Measurements from ENCODE around the gene GPR35. TPM values are rescaled to one million over a fixed set of nuclear protein-coding genes. Genes with fewer than 3 reads are reported as not detected.

GPR35 gene
- total RNA-seq, 4 donors from 2014 or later: 91.1 to 244 (median 136) TPM

DNA sequence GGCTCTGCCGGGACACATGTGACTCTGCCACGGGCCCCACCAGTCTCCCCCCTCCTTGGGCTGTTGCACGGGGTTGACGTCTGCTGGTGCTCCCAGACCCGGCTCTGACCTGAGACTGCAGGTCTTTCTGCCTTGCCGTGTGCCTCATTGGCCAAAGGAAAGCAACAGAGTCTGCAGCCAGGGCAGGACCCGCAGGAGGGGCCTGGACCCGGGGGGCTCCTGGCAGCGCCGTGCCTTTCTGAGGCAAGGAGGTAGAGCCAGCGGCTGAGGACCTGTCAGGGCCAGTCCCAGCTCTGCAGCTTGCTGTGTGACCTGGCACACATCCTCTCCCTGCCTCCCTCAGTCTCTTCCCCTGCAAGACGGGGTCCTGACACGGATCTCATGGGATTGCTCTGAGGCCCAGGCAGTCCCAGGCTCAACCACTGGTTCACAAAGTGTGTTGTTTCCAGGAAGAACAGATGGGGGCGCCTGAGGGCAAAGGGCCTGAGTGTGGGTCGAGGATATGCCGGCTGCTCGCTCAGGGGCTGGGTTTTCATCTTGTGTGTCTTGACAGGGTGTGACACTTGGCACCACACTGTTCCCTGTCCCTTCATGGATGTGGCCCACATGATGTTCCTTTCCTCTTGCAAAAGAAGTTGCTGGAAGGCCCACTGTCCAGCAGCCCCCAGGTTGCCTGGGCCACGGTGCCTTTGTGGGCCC, 29.8 kb upstream of the GPR35 start:
- 69% methylated on average over 18 of the region's 18 CpGs; no CpG with 5 or more reads in 1 of the 2 donors for WGBS, 2 donors (ENCODE audit: low coverage in 1 of 2)
- intact Hi-C loops (cut with DNase I; ENCODE audit: low total_unique reads) (no loop called here), in situ Hi-C loops (cut with MboI; ENCODE audit: low pct_ligation_motif_present in 1 of 4, low pct_unique_long_range_greater_than_20kb in 1 of 4, low sequenced_read_pairs in 3 of 4) (no loop called here)
- H3K27ac ChIP-seq: no peak overlapping the region
- TF ChIP-seq, protein P1, sequence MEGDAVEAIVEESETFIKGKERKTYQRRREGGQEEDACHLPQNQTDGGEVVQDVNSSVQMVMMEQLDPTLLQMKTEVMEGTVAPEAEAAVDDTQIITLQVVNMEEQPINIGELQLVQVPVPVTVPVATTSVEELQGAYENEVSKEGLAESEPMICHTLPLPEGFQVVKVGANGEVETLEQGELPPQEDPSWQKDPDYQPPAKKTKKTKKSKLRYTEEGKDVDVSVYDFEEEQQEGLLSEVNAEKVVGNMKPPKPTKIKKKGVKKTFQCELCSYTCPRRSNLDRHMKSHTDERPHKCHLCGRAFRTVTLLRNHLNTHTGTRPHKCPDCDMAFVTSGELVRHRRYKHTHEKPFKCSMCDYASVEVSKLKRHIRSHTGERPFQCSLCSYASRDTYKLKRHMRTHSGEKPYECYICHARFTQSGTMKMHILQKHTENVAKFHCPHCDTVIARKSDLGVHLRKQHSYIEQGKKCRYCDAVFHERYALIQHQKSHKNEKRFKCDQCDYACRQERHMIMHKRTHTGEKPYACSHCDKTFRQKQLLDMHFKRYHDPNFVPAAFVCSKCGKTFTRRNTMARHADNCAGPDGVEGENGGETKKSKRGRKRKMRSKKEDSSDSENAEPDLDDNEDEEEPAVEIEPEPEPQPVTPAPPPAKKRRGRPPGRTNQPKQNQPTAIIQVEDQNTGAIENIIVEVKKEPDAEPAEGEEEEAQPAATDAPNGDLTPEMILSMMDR (IDR thresholded peaks at IDR 0.05): peak in 2 of 5 experiments; percentile 8 to 38
- TF ChIP-seq EP300 (IDR thresholded peaks at IDR 0.05; ENCODE audit: low read depth): no peak
- no peak for TF ChIP-seq POLR2AphosphoS5 (IDR thresholded peaks at IDR 0.05)
- TF ChIP-seq POLR2A (IDR thresholded peaks at IDR 0.05): no peak
- no peak overlapping the region for H3K4me3 ChIP-seq
- peak; percentile 27 for DNase-seq
- no peaks in the 10 kb centered on the region for H3K27me3 ChIP-seq
- peaks cover 0 to 5% (median 0%) of the 10 kb centered on the region in 4 donors for H3K36me3 ChIP-seq
- no peaks in the 10 kb centered on the region for H3K9me3 ChIP-seq
- peaks cover 0 to 4% (median 0%) of the 10 kb centered on the region in 4 donors for H3K4me1 ChIP-seq

DNA sequence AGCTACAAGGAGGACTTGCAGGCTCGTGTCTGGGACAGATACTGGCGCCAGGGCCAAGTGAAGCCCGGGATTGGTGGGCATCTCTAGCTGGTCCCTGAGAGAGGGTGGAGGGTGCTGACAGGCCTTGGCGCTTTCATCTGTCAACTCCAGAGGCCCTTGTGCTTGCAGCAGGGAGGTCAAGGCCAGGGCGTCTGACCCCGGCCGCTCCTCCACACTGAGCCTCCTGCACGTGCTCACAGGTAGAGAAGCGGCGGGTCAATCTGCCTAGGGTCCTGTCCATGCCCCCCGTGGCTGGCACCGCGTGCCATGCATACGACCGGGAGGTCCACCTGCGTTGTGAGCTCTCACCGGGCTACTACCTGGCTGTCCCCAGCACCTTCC, 29.2 kb upstream of the GPR35 start:
- no peak for TF ChIP-seq POLR2A (IDR thresholded peaks at IDR 0.05)
- TF ChIP-seq, protein P1 (IDR thresholded peaks at IDR 0.05): no peak
- TF ChIP-seq EP300 (IDR thresholded peaks at IDR 0.05; ENCODE audit: low read depth): no peak
- TF ChIP-seq POLR2AphosphoS5 (IDR thresholded peaks at IDR 0.05): no peak
- Histone ChIP-seq H3K36me3 (peaks cover 0 to under 1% (median 0%) of the 10 kb centered on the region in 4 donors), H3K4me3 (no peak overlapping the region), H3K4me1 (peaks cover 0 to 4% (median 0%) of the 10 kb centered on the region in 4 donors), H3K27ac (no peak overlapping the region), H3K27me3 (no peaks in the 10 kb centered on the region), H3K9me3 (no peaks in the 10 kb centered on the region)
- in situ Hi-C loops (cut with MboI; ENCODE audit: low pct_ligation_motif_present in 1 of 4, low pct_unique_long_range_greater_than_20kb in 1 of 4, low sequenced_read_pairs in 3 of 4): no loop called here
- 92% methylated on average over 17 of the region's 17 CpGs; no CpG with 5 or more reads in 1 of the 2 donors for whole genome bisulfite sequencing, 2 donors (ENCODE audit: low coverage in 1 of 2)
- DNase-seq: peak; percentile 6
- intact Hi-C loops (cut with DNase I; ENCODE audit: low total_unique reads): no loop called here

DNA sequence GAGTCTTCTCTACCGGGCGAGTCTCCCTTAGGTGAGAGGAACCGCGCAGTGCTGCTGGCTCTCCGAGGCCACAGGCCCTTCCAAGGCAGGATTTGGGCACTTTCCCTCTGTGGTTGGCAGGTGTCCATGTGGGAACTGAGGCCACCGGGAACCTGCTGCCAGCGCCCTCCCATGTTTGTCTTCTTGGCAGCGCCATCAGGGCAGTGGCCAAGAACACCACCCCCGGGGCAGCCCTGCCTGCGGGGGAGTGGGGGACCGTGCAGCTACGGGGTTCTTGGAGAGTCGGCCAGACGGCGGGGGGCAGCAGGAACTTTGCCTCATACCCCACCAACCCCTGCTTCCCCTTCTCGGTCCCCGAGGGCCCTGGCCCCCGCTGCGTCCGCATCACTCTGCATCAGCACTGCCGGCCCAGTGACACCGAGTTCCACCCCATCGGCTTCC, 28.8 kb upstream of the GPR35 start:
- peaks cover 0 to 4% (median 0%) of the 10 kb centered on the region in 4 donors for H3K4me1 ChIP-seq
- no peaks in the 10 kb centered on the region for H3K27me3 ChIP-seq
- intact Hi-C loops (cut with DNase I; ENCODE audit: low total_unique reads): no loop called here
- H3K4me3 ChIP-seq: no peak overlapping the region
- peak; percentile 16 for DNase-seq
- in situ Hi-C loops (cut with MboI; ENCODE audit: low pct_ligation_motif_present in 1 of 4, low pct_unique_long_range_greater_than_20kb in 1 of 4, low sequenced_read_pairs in 3 of 4): no loop called here
- H3K36me3 ChIP-seq: no peaks in the 10 kb centered on the region
- H3K9me3 ChIP-seq: no peaks in the 10 kb centered on the region
- WGBS, 2 donors (ENCODE audit: low coverage in 1 of 2): 91% methylated on average over 23 of the region's 23 CpGs; no CpG with 5 or more reads in 1 of the 2 donors
- H3K27ac ChIP-seq: no peak overlapping the region
- TF ChIP-seq, protein P1 (IDR thresholded peaks at IDR 0.05): no peak
- TF ChIP-seq POLR2A (IDR thresholded peaks at IDR 0.05): no peak
- no peak for TF ChIP-seq POLR2AphosphoS5 (IDR thresholded peaks at IDR 0.05)
- no peak for TF ChIP-seq EP300 (IDR thresholded peaks at IDR 0.05; ENCODE audit: low read depth)

DNA sequence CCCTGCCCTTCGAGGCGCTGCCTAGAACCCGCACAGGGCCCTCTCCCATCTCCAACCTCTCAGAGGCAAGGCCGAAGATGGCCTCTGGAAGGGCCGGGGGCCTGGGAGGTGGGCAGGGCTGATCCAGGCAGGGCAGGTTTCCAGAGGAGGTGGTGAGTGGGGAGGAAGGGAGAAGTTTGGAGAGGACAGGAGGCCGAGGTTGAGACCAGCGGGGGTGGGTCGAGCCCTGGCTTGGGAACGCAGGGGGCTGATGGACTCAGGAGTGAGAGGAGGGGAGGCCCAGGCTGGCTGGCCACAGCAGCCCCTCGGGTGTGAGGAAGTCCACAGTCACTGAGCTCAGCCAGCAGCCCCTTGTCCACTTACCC, 28.2 kb upstream of the GPR35 start:
- in situ Hi-C loops (cut with MboI; ENCODE audit: low pct_ligation_motif_present in 1 of 4, low pct_unique_long_range_greater_than_20kb in 1 of 4, low sequenced_read_pairs in 3 of 4) (no loop called here), intact Hi-C loops (cut with DNase I; ENCODE audit: low total_unique reads) (no loop called here)
- no peaks in the 10 kb centered on the region for H3K27me3 ChIP-seq
- H3K4me3 ChIP-seq: no peak overlapping the region
- H3K36me3 ChIP-seq: no peaks in the 10 kb centered on the region
- H3K27ac ChIP-seq: no peak overlapping the region
- peaks cover 0 to 4% (median 0%) of the 10 kb centered on the region in 4 donors for H3K4me1 ChIP-seq
- no peak for DNase-seq
- no peaks in the 10 kb centered on the region for H3K9me3 ChIP-seq
- TF ChIP-seq POLR2A (IDR thresholded peaks at IDR 0.05) (no peak), EP300 (IDR thresholded peaks at IDR 0.05; ENCODE audit: low read depth) (no peak), POLR2AphosphoS5 (IDR thresholded peaks at IDR 0.05) (no peak)
- TF ChIP-seq, protein P1 (IDR thresholded peaks at IDR 0.05): no peak
- 92% methylated on average over 10 of the region's 10 CpGs; no CpG with 5 or more reads in 1 of the 2 donors for WGBS, 2 donors (ENCODE audit: low coverage in 1 of 2)
